EH (cell line): Measurements from ENCODE around the gene MAP4K3.
"Not testable (repeated sequence)": the region's sequence is repeated elsewhere in the genome, so short reads cannot be mapped to it uniquely, and the experiment has no call there.

Experiments
- DNase-seq: peaks from one replicate; pipeline ENCODE4 v3.0.0-alpha.2; 2015; ENCODE audit warnings: low read depth

Gene MAP4K3

DNA sequence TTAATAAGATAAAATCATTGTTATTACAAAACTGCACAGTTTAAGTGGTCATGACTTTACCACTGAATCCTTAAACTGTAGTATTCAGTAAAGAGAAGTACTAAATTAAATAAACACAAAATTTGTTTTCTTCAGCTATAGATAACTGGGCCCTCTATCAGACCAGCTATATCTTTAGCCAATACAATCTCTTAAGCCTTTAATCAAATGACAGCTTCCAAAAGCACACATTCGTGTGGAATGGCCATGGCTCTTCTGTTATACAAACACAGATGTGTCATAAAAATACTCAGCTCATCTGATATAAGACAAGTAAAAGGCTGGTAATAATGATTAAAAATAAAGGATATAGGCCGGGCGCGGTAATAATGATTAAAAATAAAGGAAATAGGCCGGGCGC is 135.7 kb downstream of the MAP4K3 start:
- DNase-seq = no peak

DNA sequence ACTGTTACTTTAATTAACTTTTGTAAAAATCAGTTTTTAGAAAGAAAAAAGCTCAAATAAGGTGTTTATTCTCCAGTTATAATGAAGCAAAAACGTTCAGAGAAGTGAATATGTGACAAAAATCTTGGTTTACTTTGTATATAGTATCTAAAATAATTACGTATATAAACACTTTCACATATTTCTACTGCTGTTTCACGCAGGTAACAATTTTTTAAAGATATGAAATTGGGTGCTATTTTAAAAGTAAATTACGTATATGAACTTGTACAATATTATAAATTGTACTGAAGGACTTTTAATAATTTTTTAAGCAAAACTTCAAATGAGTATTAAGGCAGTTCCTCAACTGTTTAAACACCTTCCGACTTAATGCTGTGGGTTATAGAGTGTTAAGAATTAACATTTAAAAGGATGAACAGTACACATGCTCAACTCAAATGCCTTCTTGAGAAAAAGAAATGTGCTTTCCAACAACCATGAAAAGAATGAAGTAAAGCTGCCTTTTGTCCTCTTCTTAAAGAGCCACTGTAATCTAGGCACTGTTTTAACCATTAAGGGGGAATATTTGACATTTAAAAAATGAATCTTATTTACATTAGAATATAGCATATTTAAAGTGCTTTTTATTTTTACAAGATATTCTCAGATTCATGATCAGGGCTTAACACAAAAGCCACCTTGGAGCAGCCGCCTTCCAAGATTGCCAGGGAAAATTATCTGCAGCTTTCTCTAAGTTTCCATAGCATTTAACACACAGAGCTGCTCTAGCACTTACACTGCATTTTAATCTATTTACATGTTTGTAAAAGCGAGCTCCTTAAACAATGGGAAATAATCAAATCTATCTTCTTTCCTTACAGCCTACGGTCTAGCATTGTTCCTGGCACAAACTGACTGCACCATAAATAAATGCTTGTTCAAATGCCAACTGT is 136.8 kb downstream of the MAP4K3 start:
- DNase-seq = no peak

DNA sequence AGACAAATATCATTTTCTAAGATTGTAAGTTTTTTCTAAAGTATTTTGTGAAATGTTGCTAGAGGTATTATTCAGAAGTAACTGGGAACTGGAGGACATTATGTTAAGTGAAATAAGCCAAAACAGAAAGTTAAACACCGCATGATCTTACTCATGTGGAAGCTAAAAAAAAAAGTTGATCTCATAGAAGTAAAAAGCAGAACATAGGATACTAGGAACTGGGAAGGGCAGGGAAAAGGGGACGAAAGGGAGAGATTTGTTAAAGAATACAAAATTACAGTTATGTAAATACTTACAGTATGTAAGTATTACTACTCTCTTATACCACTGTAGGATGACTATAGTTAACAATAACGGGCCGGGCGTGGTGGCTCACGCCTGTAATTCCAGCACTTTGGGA is 146.7 kb downstream of the MAP4K3 start:
- no peak for DNase-seq

DNA sequence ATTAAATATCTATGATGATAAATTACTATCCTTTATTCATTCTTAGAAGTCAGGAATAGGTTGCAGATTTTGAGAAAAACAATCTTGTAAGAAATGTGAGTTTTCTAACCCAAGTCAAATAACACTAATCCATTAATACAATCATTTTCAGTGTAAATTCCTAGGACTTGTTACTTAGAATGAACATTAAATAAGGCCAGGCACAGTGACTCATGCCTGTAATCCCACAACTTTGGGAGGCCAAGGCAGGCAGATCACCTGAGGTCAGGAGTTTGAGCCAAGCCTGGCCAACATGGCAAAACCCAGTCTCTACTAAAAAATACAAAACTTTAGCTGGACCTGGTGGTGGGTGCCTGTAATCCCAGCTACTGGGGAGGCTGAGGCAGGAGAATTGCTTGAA is 147.5 kb downstream of the MAP4K3 start:
- DNase-seq = peak; percentile 21

DNA sequence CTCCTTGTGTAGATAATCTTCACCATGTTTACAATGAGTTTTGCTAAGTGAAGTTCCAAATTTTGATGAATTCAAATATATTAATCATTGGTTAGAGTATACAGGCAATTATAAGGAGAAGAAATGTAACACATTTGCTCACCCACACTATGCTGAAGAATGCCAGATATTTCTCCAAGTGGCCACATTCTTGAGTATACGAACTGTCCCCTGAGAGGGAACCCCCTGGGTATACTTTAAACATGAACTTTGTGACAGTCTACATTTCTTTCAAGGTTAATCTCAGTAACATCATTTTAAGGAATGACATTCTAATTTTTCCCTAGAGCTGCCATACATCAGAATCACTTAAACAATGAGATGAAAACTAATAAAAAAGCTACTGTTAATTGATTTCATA is 153.5 kb downstream of the MAP4K3 start:
- peak; percentile 9 for DNase-seq

DNA sequence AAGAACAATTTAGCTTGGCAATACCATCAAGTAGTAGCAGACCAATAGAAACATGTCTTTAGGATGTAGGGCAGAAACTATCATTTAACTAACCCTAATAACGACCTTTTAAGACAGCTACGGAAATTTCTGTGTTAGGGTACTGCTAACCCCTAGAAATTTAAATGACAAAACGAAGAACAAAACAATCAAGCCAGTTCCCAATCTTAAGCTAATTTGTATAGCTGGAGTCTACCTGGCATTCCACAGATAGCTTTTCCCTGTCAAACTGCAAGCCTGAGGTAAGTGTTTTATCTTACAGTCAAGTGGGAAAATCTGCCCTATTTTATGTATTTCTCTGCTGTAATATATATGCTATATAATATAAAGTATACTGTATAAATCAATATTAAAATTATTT is 155.7 kb downstream of the MAP4K3 start:
- no peak for DNase-seq

DNA sequence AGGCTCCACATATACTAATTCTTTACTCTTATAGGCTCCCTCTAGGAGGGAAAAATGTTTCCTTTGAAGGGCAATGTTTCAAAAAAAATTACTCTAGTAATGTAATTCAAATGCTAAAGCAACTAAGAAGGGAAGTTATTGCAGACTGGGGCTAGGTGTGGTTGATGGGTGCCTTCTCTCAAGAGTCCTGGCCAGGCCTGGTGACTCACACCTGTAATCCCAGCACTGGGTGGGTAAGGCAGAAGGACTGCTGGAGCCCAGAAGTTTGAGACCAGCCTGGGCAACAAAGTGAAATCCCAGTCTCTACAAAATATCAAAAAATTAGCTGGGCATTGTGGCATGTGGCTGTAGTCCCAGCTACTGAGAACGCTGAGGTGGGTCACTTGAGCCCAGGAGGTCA is 162.1 kb downstream of the MAP4K3 start:
- DNase-seq = peak; percentile 10

DNA sequence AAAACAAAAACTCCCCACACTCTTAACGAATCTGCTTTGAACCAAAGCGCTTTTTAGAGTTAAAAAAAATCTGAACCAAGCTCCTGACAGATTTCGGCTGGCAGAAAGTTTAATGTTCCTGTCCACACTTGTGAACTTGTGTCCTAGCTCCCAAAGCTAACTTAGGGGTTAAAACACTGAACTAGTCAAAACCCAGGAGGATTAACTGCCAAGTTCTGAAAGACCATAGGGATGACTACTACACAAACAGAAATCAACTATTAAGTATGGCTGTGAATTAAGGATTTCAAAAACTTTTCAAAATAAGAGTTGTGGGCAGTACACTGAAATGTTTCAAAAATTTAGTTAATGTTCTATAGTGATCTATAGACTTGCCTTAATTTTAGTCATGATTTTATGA is 167.1 kb downstream of the MAP4K3 start:
- DNase-seq = no peak

DNA sequence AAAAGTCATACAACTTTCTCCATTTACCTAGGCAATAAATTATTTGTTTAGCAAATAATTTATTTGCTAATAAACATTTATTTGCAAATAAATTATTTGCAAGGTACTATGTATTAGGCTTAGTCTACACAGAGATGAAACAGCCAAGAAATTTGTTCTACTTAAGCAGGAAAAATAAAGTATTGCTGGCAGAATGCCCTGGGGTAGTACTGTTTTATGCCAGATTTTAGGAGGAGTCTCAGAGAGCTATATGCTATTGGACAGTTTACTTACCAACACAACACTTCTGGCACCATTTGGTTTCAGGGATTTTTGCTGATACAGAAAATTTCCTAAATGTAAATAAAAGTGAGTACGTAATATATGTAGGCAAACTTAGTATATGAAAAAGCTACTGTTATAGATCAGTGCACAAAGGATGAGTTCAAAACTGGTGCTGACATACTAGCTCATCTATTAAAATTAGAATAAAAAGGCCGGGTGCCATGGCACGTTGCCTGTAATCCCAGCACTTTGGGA is 170.1 kb downstream of the MAP4K3 start:
- DNase-seq = peak; percentile 4

DNA sequence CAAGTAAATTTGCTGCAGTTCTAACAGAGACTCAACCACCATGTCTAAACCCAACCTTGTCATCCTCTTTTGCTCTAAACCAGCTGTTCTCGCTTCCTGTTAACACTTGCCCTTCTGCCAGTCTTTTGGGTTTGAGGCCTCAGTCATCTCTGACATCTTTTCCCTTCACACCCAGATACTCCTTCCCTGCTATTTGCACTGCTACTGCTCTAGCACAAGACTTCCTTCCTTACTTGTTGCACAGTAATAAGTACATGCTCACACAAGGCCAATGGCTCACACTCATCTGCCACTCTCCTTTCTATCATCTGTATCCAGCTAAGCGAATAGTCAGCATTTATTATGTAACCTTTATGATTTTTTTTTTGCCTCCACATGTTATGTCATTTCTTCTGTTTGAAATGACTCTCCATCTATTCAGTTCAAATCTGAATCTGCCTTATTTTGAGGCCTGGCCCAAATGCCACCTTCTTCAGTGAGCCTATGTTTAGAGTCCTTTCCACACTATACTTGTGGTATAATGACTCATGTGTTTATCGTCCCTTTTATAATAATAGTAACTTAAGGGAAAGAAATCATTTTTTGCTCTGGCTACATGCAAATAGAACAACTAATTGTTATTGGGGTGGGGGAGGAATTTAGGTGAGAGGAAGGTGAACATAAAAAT is 170.8 kb downstream of the MAP4K3 start:
- DNase-seq = peak; percentile 19

DNA sequence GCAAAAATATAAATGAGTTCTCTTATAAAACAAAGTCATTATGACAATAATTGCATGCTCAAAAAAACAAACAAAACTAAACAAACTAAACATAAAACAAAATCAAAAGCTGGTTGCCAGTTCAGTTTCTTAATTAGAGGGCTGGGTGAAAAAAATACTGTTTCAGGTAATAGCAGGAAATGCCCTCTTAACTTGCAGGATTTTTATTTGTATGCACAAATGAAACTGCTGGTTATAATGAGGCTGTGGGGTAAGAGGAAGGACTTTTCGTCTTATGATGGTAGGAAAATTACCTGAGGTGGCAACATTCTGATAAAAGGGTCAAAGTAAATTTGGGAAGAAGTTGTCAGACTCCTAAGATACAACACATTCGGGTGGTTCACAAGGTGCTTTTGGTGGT is 171.8 kb downstream of the MAP4K3 start:
- no peak for DNase-seq

DNA sequence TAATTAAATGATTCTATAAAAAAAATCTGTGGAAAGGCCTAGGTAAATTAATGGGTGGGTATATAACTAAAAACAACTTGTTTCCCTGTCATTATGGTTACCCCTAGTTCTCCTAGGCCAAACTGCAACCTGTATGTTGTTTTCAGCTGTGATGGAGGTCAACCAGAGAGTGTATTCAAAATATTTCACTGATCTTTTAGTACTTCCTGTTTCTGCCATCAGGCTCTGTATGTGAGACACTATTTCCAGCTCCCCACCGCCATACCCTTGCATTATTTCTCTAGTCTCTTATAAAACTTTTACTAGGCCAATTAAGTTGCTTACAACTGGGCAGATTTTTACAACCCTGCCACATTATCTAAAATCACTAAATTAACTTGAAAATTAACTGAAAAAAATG is 172.4 kb downstream of the MAP4K3 start:
- peak; percentile 6 for DNase-seq

DNA sequence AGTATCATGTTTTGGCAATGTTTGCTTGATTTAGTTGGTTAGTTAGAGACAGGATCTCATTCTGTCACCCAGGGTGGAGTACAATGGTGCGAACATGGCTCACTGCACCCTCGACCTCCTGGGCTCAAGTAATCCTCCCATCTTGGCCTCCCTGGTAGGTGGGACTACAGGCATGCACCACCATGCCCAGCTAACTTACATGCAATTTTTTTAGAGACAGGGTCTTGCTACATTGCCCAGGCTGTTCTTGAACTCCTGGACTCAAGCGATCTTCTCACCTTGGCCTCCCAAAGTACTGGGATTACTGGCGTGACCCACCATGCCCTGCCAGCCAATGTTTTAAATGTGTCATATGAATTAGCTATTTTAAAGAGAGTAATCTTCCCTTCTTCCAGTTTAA is 177.0 kb downstream of the MAP4K3 start:
- DNase-seq = no peak

DNA sequence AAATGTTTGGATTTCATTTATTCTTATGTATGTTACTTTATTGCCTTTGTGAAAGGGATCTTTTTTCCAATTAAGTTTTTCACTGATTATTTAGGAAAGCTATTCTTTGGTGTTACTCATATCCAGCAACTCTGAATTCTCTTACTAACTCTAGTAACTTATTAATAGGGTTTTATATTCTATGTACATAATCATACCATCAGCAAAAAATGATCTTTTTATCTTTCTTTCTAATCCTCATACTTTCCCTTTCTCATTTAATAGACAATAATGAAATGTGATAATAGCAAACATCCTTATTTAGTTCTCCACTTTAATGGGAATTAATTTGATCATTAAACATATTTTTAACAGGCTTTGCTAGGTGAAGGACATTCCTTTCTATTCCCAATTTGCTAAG is 181.0 kb downstream of the MAP4K3 start:
- no peak for DNase-seq

DNA sequence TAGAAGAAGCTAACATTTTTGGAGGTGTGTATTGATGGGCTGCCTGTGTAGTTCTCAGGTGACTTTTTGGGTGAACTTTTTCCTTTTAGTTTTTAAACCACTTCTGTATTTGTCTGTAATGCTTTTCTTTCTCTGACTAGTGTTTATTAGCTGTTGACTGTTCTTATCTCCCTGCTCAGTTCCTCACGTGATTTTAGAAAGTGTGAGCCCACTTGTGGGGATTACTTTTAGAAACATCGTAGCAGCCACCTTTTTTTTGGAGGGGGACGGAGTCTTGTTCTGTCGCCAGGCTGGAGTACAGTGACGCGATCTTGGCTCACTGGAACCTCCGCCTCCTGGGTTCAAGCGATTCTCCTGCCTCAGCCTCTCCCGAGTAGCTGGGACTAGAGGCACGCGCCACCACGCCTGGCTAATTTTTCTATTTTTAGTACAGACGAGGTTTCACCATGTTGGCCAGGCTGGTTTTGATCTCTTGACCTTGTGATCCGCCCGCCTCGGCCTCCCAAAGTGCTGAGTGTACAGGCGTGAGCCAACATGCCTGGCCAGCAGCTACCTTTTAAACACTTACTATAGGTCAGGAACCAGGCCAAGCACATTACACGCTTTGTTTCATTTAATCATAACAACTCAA is 184.1 kb downstream of the MAP4K3 start:
- no peak for DNase-seq

DNA sequence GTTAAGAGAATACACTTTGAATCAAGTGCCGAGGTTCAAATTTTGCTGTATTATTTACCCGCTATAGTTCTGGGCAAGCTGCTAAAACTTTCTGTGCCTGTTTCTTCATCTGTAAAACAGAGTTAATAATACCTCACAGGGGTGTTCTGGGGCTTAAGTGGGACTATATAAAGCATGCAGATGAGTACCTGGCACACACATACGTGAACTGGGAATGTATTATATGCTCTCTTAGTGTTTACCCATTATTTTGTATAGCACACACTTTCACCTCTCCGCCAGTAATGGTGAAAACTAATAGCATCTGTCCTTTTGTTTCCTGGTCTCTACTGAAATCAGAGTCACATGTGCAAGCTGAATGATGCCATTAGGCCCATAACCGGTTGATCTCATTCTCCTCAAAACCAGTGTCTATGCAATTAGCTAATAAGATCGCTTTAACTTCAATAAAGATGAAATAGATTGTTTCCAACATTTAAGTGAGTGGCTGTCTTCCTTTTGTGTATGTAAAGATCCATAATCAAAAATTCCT is 189.5 kb downstream of the MAP4K3 start:
- no peak for DNase-seq

DNA sequence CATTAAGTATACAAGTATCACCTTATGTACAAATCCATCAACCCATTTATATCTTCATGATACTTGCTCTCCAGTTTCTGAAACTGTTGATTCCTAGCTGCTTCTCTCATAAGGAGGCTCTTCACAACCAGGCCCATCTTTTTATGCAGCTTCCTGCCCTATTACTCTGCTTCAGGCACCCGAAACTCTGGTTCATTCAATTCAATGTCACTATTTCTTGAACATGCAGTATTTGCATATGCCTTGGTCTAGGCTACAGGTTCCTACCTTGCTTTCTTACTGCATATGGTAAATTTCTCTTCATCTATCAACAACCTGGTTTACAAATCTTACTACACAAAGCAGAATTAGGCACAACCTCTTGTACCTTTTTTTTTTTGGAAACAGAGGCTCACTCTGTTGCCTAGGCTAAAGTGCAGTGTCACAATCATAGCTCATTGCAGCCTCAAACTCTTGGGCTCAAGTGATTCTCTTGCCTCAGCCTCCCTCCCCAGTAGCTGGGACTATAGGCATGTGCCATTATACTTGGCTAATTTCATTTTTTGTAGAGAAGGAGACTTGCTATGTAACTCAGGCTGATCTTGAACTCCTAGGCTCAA is 190.6 kb downstream of the MAP4K3 start:
- DNase-seq = no peak

DNA sequence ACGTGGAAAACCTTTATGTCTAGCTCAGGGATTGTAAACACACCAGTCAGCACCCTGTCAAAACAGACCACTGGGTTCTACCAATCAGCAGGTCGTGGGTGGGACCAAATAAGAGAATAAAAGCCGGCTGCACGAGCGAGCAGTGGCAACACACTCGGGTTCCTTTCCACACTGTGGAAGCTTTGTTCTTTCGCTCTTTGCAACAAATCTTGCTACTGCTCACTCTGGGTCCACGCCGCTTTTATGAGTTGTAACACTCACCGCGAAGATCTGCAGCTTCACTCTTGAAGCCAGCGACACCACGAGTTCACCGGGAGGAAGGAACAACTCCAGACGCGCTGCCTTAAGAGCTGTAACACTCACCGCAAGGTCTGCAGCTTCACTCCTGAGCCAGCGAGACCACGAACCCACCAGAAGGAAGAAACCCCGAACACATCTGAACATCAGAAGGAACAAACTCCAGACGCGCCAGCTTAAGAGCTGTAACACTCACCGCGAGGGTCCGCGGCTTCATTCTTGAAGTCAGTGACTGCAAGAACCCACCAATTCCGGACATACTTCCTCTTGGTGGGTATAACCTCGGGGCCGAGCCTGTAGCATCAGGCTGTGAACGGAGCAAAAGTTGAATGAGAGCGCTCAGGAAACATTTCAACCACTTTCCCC is 192.0 kb downstream of the MAP4K3 start:
- not testable (repeated sequence) for DNase-seq

DNA sequence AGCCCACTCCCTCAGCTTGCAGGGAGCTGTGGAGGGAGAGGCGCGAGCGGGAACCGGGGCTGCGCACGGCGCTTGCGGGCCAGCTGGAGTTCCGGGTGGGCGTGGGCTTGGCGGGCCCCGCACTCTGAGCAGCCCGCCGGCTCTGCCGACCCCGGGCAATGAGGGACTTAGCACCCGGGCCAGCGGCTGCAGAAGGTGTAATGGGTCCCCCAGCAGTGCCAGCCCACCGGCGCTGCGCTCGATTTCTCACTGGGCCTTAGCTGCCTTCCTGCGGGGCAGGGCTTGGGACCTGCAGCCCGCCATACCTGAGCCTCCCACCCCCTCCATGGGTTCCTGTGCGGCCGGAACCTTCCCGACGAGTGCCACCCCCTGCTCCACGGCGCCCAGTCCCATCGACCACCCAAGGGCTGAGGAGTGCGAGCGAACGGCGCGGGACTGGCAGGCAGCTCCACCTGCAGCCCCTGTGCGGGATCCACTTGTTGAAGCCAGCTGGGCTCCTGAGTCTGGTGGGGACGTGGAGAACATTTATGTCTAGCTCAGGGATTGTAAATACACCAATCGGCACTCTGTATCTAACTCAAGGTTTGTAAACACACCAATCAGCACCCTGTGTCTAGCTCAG is 192.7 kb downstream of the MAP4K3 start:
- DNase-seq = not testable (repeated sequence)

DNA sequence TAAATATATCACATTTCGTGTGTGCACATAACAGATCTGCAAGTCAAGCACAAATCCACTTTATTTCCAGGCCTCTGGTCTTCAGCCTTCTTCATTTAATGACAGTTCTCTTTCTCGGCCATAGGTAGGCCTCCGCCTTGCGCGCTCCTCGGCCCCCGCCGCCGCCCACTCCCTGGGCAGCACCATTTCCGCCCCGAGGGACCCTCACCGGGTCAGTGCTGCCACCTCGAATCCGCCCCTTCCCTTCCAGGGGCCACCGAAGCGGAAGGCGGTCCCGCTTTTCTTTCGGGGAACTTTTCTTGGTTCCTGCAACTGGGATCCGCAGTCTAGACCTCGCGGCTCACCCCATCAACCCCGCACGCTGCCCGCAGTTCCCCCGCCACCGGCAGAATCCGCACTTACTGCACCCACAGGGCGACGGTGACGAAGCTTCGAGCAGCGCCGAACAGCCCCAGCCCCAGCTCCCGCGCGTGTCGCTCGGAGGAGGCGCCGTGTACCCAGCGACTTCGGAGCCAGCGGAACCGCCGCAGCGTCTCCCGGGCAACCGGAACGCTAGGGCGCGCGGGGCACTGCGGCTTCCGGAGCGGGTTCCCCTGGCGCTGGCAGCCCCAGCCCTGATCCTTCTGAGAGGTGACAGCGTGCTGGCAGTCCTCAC is 193.5 kb downstream of the MAP4K3 start, which contains the start of gene CDKL4:
Gene CDKL4, minus strand, starts transcription at position 502 of the 655 bp plus-strand sequence.
- peak; percentile 44 for DNase-seq
